Esophagus muscularis mucosa (tissue), 3 donors: ENCODE measurements around the gene AKAP6.

Experiments used
- CTCF ChIP-seq, 3 experiments: fragments of 200-600 bp in 2 of 3; fragments of 450-650 bp in 1 of 3; sonication (generic) in 2 of 3; IDR thresholded peaks; one replicate each; pipeline ENCODE4 v1.5.1; 2017 to 2019; ENCODE audit warnings: antibody characterized with exemption in 3 of 3, mild to moderate bottlenecking in 2 of 3, moderate library complexity in 1 of 3
- EP300 ChIP-seq: sonication (generic); formaldehyde crosslinking; IDR thresholded peaks from one replicate; pipeline ENCODE4 v1.6.1; 2017; ENCODE audit warnings: antibody characterized with exemption

GRCh38 chr14:32435411-32435810, 106.3 kb downstream of the AKAP6 start:
- no peak for TF ChIP-seq CTCF (IDR thresholded peaks at IDR 0.05)
- no peak for TF ChIP-seq EP300
